ENCODE data around the gene CCDC97. TPM values are rescaled to one million over a fixed set of nuclear protein-coding genes. Genes with fewer than 3 reads are reported as not detected.

CCDC97 gene
- total RNA-seq = 12.1 and 15.2 TPM in 2 replicates

GRCh38 chr19:41310033-41310831 is at the start of gene CCDC97:
Gene CCDC97, plus strand, starts transcription at chr19:41310172. Its CDS starts 139 bp downstream, at chr19:41310311.

DNA sequence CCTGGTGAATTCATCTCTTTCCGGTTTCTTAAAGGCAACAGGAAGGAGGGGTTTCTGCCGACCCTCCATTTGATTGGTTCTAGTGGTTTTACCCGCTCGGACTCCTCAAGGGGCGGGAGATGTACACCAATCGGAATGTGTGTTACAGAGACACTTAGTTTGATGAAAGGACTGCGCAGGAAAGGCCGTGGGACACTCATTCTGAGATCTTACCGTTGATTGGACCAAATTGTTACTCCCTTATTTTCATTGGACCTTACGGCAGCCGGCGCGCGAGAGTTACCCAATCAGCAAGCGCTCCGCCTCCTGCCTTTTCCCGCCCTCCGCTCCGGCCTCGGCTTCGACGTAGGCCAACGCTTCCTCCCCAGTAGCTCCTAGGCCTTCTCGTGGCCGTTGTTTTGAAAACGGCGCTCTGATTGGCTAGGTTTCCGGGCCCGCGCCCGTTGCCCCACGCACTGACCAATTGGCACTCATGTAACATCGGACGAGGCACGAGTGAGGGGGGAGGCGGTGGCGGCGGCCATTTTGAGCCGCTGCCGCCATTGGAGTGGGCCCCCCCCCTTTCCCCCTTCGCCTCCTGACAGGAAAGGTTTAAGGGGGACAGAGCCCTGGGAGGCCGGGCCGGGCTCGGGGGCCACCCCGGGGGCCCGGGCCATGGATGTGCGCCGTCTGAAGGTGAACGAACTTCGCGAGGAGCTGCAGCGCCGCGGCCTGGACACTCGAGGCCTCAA is 46.0 kb upstream of the CCDC97 start, which contains the start of gene HNRNPUL1:
Gene HNRNPUL1 (plus strand): TSS at position 523 of the 731 bp plus-strand sequence. CDS start 132 bp downstream, at position 655.

DNA sequence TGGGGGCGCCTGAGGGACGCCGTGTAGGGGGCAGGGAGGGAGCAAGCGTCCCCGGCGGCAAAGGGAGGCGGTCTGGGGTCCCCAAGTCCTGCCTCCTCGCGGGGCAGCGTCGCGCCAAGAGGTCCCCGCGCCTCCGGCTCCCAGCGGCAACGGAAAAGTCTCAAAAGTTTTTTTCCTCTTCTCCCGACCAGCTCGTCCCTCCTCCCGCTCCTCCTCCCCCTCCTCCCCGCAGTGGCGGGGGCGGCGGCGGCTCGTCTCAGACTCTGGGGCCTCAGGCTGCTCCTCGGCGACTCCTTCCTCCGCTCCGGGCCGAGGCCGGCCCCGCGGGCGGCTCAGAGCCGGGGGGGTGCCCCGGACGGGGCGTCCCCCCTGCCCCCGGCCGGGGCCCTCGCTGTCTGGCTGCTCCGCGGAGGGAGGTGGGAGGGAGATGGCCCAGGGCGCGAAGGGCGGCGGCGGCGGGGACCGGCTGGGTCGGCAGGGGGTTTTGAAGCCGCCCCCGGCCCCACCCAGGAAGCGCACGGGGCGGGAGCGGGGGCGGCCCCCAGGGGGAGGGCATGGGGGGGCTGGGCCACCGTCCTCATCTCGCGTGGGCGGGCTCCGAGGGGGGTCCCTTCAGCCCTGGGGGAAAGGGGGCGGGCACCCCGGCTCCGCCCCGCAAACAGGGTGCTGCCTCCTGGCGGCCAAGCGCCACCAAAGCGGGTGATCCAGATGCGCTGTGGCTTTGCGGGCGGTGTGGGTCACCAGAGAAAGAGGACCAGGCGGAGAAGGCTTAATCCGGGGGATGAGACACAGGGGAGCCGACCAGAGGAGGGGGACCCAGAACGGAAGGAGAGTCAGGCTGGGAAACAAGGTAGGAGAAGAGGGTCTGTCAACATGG is 43.7 kb downstream of the CCDC97 start, which contains the start of gene TGFB1:
Gene TGFB1 (minus strand): TSS at position 457 of the 877 bp plus-strand sequence. CDS start 878 bp downstream, outside the sequence.

DNA sequence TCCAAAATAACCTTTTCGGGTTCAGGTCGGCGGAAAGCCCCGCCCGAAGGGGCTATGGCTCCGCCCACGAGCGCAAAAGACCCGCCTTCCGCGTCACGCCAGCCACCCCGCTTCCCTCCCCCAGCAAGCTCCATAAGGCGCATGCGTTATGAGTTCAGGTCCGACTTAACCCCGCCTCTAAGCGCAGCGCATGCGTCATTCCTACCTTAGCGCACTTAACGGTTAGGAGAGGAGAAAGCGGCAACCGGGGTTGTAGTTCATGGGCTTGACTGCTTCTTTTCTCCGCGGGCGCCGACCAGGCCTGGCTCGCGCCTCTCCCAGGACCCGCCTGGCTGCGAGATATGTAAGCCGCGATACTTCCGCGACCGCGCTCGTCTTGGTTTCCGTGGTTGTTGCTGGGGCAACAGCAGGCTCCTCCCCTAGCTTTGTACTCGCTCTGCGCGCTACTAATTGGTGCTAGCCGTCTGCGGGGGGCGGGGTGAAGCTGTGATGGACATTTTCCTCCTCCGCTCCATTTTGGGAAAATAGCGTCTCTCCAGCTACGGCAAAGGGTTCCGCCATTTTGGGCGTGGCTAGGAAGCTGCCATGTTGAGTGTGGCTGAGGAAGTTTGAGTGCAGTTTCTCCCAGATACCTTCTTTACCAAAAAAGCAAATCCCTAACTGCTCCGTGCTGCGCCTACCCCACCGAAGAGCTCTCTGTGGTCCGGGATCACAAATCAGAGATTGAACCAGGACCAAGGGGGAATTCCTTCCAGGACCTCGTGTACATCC is 54.0 kb downstream of the CCDC97 start, which contains the start of gene B9D2:
Gene B9D2 (minus strand): TSS at position 397 of the 771 bp plus-strand sequence. CDS start 630 bp downstream, outside the sequence.

Other genes starting within 250 kb of the CCDC97 start
- gene CYP2A13, start 221.7 kb upstream of the CCDC97 start, total RNA-seq = not detected in 2 replicates
- 0.07 TPM in 1 of 2 replicates, not detected in the other for gene CYP2F1, start 195.7 kb upstream of the CCDC97 start, total RNA-seq
- gene CYP2S1, start 117.0 kb upstream of the CCDC97 start, total RNA-seq = 24.9 and 26.9 TPM in 2 replicates
- 73.9 and 87.1 TPM in 2 replicates for gene AXL, start 90.9 kb upstream of the CCDC97 start, total RNA-seq
- gene HNRNPUL1, start 45.8 kb upstream of the CCDC97 start, total RNA-seq = 117 and 139 TPM in 2 replicates
- 22.7 and 29.6 TPM in 2 replicates for gene TGFB1, start 43.8 kb downstream of the CCDC97 start, total RNA-seq
- gene B9D2, start 54.0 kb downstream of the CCDC97 start, total RNA-seq = 3.0 and 3.4 TPM in 2 replicates
- gene TMEM91, start 66.4 kb downstream of the CCDC97 start, total RNA-seq = 3.9 and 6.8 TPM in 2 replicates
- 25.2 and 29.5 TPM in 2 replicates for gene EXOSC5, start 87.2 kb downstream of the CCDC97 start, total RNA-seq
- 32.9 and 52.9 TPM in 2 replicates for gene BCKDHA, start 87.6 kb downstream of the CCDC97 start, total RNA-seq
- 5.9 and 7.5 TPM in 2 replicates for gene B3GNT8, start 117.2 kb downstream of the CCDC97 start, total RNA-seq
- gene DMAC2, start 129.7 kb downstream of the CCDC97 start, total RNA-seq = 46.4 and 48.8 TPM in 2 replicates
- not detected in 2 replicates for gene ERICH4, start 133.0 kb downstream of the CCDC97 start, total RNA-seq